HUES6 (cell line): ENCODE data around the gene TMCC2.

ENCODE experiments used
- H3K27ac ChIP-seq: 2 replicates; pipeline ENCODE4 v1.7.0; 2013; ENCODE audit warnings: low read depth, mild to moderate bottlenecking, low read length, inconsistent platforms
- H3K27me3 ChIP-seq: 2 replicates; pipeline ENCODE4 v1.6.1; 2013; ENCODE audit warnings: low read length; ENCODE audit not compliant: control insufficient read depth, insufficient read depth
- H3K36me3 ChIP-seq: 2 replicates; pipeline ENCODE4 v1.6.1; 2013; ENCODE audit warnings: low read length; ENCODE audit not compliant: control insufficient read depth, insufficient read depth
- H3K4me1 ChIP-seq: 2 replicates; pipeline ENCODE4 v1.6.1; 2013; ENCODE audit warnings: low read length; ENCODE audit not compliant: control insufficient read depth, insufficient read depth
- H3K4me3 ChIP-seq: 2 replicates; pipeline ENCODE4 v1.5.1; 2013; ENCODE audit warnings: low read depth, low read length
- H3K9ac ChIP-seq: one replicate; pipeline ENCODE4 v1.6.1; 2013; ENCODE audit warnings: mild to moderate bottlenecking, low read length
- H3K9me3 ChIP-seq: 2 replicates; pipeline ENCODE4 v1.6.1; 2013; ENCODE audit warnings: low read depth, low read length; ENCODE audit not compliant: control insufficient read depth, insufficient read depth

The TMCC2 gene

DNA sequence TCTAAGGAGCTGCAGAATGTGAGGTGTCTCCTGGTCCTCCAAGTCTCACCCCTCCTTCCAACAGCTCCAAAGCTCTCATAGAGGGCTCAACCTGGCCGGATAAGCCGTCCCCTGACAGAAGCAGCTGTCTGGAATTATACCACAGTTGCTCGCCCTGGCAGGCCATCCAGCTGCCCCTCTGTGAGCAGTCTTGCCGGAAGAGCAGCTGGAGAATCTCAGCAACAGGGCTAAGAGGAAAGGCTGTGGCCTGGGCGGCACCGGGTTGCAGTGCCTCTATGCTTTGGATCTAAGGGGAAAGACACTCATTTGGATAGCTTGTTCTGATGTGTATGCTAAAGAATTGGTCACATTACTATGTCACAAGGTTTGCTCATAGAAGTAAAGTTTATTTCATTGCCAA, 12.4 kb downstream of the TMCC2 start:
- Histone ChIP-seq H3K36me3 (peaks cover 5% of the 10 kb centered on the region; the same call in 1 of the 2 replicates), H3K27ac (no peak overlapping the region), H3K27me3 (no peaks in the 10 kb centered on the region), H3K9me3 (no peaks in the 10 kb centered on the region), H3K4me1 (no peaks in the 10 kb centered on the region), H3K4me3 (no peak overlapping the region), H3K9ac (no peak overlapping the region)

DNA sequence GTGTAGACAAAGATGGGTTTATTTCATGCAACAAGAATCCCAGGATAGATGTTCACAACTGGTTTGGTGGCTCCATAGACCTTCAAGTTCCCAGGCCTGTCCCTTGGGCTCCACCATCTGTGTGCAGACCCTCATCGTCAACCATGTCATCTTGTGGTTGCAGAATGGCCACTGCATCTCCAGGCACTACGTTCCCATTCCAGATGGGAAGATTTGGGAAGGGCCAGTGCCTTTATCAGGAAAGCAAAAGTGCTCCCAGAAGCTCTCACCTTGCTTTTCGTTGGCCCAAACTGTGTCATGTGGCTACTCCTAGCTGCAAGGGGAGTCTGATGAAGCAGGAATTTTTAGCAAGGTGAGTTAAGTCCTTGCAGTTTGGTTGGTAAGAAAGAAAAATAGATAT, 12.8 kb downstream of the TMCC2 start:
- H3K27ac ChIP-seq = no peak overlapping the region
- H3K9me3 ChIP-seq = no peaks in the 10 kb centered on the region
- H3K36me3 ChIP-seq = peaks cover 5% of the 10 kb centered on the region; the same call in 1 of the 2 replicates
- H3K4me3 ChIP-seq = no peak overlapping the region
- H3K27me3 ChIP-seq = no peaks in the 10 kb centered on the region
- no peak overlapping the region for H3K9ac ChIP-seq
- H3K4me1 ChIP-seq = no peaks in the 10 kb centered on the region

- Histone ChIP-seq H3K27ac (no peak overlapping the region), H3K4me1 (no peaks in the 10 kb centered on the region), H3K9me3 (no peaks in the 10 kb centered on the region), H3K27me3 (no peaks in the 10 kb centered on the region), H3K9ac (no peak overlapping the region), H3K36me3 (peaks cover 5% of the 10 kb centered on the region; the same call in 1 of the 2 replicates), H3K4me3 (no peak overlapping the region)
Measured at GRCh38 chr1:205241366-205242030, 13.8 kb downstream of the TMCC2 start.

DNA sequence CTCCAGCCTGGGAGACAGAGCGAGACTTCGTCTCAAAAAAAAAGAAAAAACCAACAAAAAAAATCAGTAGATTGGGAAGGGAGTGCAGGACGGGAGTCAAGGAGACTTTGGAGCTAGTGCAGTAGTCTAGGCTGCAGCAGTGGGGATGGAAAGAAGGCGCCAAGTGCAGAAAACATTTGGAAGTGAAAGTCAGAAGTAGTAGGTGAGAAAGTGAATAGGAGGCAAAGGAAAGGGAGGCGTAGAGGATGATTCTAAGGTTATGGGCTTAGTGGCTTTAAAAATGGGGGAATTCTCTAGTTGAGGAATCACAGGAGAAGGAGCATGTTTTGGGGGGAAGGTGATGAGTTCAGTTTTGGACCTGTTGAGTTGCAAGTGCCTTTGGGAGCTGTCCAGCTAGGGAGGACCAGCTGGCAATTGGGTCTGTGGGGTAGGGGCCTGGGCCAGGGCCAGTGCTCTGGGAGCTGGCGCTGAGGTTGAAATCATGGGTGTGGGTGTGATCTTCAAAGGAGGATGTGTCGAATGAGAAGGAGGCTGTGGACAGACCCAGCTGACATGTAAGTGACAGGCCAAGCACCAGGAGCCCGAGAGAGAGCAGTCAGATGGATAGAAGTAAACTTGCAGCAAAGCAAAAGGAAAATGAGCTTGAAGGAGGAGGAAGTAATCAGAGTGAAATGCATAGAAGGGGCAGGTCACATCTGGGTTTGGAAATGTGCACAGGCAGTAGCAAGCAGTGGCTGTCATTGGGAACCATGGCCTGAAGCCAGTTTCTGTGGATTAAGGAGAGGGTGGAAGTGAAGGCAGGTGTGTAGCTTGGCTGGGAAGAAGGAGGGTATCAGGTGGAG, 15.8 kb downstream of the TMCC2 start:
- Histone ChIP-seq H3K9me3 (no peaks in the 10 kb centered on the region), H3K4me1 (peaks cover 7% of the 10 kb centered on the region), H3K4me3 (no peak overlapping the region), H3K9ac (no peak overlapping the region), H3K27me3 (no peaks in the 10 kb centered on the region), H3K36me3 (peaks cover 5% of the 10 kb centered on the region; the same call in 1 of the 2 replicates), H3K27ac (no peak overlapping the region)

GRCh38 chr1:205244384-205244783, 16.6 kb downstream of the TMCC2 start:
- Histone ChIP-seq H3K9me3 (no peaks in the 10 kb centered on the region), H3K27ac (no peak overlapping the region), H3K4me1 (peaks cover 7% of the 10 kb centered on the region), H3K36me3 (peaks cover 5% of the 10 kb centered on the region; the same call in 1 of the 2 replicates), H3K27me3 (no peaks in the 10 kb centered on the region), H3K4me3 (no peak overlapping the region), H3K9ac (no peak overlapping the region)

GRCh38 chr1:205245096-205245495, 17.4 kb downstream of the TMCC2 start:
- Histone ChIP-seq H3K9me3 (no peaks in the 10 kb centered on the region), H3K27me3 (no peaks in the 10 kb centered on the region), H3K27ac (no peak overlapping the region), H3K4me3 (no peak overlapping the region), H3K9ac (no peak overlapping the region), H3K36me3 (peaks cover 5% of the 10 kb centered on the region; the same call in 1 of the 2 replicates), H3K4me1 (peaks cover 7% of the 10 kb centered on the region)

DNA sequence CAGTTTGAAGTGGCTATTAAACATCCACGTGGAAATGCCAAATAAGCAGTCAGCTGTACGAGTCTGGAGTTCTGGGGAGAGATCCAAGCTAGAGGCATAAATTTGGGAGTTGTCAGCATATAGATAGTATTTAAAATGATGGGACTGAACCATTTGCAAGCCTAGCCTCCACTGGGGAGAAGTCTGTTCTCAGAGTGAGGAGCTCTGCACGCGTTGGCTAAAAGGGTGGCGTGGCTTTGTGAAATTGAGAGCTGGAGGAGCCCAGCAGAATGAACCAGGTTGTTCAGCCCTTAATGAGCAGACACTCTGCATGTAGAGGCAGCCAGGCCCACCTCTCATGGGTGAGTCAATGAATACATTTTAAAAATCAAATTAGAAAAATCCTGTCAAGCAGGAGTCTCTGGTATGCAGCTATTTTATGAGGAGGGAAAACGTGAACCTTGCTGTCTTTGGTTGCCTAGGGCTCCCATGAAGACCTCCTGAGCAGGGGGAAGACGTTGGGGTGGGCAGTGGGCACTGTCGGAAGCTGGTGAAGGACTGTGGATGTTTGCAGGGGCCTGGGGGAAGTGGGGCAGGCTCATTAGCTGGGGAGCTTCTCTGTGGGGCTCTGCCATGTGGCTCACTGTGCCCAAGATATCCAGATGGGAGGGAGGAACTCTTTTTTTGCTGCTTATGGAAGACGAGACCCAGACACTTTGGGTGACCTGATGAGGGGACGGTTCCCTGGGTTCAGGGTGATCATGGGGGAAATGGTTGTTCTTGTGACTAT, 18.8 kb downstream of the TMCC2 start:
- Histone ChIP-seq H3K4me1 (peaks cover 13% of the 10 kb centered on the region), H3K27me3 (no peaks in the 10 kb centered on the region), H3K4me3 (no peak overlapping the region), H3K36me3 (peaks cover 5% of the 10 kb centered on the region; the same call in 1 of the 2 replicates), H3K9me3 (no peaks in the 10 kb centered on the region), H3K27ac (no peak overlapping the region), H3K9ac (no peak overlapping the region)

GRCh38 chr1:205247130-205247921, 19.6 kb downstream of the TMCC2 start:
- Histone ChIP-seq H3K36me3 (no peaks in the 10 kb centered on the region), H3K9ac (no peak overlapping the region), H3K27ac (no peak overlapping the region), H3K27me3 (no peaks in the 10 kb centered on the region), H3K4me1 (peaks cover 13% of the 10 kb centered on the region), H3K9me3 (no peaks in the 10 kb centered on the region), H3K4me3 (no peak overlapping the region)

DNA sequence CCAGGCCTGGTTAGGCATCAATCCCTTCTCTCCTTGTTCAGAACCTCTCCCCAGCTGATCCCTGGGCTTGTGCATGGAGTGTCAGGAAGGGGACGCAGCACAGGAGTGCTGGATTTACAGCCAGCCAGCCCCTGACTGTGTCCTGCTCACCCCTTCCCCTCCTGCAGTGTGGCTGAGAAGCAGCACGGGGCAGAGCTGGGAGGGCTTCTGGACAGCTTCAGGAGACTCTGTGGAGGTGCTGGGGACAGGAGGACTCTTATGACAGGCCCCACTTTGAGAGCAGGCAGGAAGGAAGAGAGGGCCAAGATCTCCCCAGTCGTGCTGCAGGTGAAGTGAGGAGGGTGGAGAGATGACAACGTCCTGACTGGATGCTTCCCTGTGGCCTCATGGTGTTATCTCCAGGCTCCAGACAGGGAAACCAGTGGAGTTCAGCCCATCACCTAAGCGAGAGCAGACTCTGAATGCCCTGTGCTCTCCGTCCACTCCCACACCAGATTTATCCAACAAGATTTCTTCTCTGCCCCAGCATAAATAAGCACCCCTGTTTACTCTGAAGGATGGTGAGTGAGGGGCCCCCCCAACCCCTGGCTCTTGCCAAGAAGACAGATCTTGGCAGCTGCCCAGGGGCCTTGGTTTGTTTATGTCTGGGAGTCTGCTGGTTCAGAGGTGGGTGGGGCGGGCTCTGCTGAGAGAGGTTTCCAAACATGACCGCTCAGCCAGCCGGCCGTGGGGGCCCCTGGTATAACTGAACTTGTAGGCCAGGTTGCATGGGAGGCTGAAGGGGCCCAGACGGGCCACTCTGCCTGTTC, 21.3 kb downstream of the TMCC2 start:
- no peaks in the 10 kb centered on the region for H3K36me3 ChIP-seq
- no peak overlapping the region for H3K27ac ChIP-seq
- H3K4me1 ChIP-seq = peaks cover 13% of the 10 kb centered on the region
- no peaks in the 10 kb centered on the region for H3K27me3 ChIP-seq
- H3K4me3 ChIP-seq = no peak overlapping the region
- no peak overlapping the region for H3K9ac ChIP-seq
- no peaks in the 10 kb centered on the region for H3K9me3 ChIP-seq

DNA sequence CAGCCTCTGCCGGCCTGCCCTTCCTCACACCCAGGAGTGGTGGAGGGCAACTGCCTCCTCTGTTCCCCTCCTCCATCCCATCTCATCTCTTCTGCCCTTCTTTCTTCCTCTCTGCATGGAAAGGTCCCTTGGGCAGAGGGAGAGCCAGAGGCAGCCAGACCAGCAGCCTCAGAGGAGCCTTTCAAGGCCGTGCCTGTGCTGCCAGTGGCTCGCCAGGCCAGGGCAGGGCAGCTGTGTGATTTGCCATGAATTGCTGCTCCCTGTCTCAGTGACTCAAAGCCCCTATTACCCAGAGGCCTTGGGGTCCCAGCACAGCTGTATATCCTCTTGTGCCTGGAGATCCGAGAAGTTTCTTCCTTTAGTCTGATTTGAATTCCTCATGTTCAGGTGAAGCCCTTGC, 21.9 kb downstream of the TMCC2 start:
- Histone ChIP-seq H3K9ac (no peak overlapping the region), H3K27ac (no peak overlapping the region), H3K36me3 (no peaks in the 10 kb centered on the region), H3K9me3 (no peaks in the 10 kb centered on the region), H3K4me3 (no peak overlapping the region), H3K4me1 (peaks cover 13% of the 10 kb centered on the region), H3K27me3 (no peaks in the 10 kb centered on the region)
